ENCODE results near the gene IL5.

DNA sequence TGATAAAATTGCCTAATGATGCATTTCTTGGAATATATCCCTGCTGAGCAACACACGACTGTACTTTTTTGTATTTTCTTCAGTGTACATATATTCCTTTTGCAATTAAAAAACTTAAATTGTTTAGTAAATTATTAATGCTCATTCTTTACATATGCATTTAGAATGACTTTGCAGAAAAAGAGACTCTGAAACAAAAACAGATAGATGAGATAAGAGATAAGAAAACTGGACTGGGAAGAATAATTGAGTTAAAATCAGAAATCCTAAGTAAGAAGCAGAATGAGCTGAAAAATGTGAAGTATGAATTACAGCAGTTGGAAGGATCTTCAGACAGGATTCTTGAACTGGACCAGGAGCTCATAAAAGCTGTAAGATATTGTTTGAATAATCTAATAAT is 46.1 kb upstream of the IL5 start:
- TF ChIP-seq, protein P1, sequence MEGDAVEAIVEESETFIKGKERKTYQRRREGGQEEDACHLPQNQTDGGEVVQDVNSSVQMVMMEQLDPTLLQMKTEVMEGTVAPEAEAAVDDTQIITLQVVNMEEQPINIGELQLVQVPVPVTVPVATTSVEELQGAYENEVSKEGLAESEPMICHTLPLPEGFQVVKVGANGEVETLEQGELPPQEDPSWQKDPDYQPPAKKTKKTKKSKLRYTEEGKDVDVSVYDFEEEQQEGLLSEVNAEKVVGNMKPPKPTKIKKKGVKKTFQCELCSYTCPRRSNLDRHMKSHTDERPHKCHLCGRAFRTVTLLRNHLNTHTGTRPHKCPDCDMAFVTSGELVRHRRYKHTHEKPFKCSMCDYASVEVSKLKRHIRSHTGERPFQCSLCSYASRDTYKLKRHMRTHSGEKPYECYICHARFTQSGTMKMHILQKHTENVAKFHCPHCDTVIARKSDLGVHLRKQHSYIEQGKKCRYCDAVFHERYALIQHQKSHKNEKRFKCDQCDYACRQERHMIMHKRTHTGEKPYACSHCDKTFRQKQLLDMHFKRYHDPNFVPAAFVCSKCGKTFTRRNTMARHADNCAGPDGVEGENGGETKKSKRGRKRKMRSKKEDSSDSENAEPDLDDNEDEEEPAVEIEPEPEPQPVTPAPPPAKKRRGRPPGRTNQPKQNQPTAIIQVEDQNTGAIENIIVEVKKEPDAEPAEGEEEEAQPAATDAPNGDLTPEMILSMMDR (conservative IDR thresholded peaks at IDR 0.05; ENCODE audit: low read length) = no peak
- no peak for TF ChIP-seq EZH2phosphoT487 (IDR thresholded peaks at IDR 0.05; ENCODE audit: borderline replicate concordance, low read depth, low read length)
